SKM-1 treated with dmso at 0.1 percent for 144 hours (cell line): ENCODE measurements around the gene RNASE11.
"Not testable (repeated sequence)": the region's sequence is repeated elsewhere in the genome, so short reads cannot be mapped to it uniquely, and the experiment has no call there.

ENCODE experiments used
- DNase-seq: peaks from one replicate; lab custom pipeline; 2025; ENCODE audit not compliant: unreplicated experiment; lab: John Stamatoyannopoulos, UW

Gene RNASE11

DNA sequence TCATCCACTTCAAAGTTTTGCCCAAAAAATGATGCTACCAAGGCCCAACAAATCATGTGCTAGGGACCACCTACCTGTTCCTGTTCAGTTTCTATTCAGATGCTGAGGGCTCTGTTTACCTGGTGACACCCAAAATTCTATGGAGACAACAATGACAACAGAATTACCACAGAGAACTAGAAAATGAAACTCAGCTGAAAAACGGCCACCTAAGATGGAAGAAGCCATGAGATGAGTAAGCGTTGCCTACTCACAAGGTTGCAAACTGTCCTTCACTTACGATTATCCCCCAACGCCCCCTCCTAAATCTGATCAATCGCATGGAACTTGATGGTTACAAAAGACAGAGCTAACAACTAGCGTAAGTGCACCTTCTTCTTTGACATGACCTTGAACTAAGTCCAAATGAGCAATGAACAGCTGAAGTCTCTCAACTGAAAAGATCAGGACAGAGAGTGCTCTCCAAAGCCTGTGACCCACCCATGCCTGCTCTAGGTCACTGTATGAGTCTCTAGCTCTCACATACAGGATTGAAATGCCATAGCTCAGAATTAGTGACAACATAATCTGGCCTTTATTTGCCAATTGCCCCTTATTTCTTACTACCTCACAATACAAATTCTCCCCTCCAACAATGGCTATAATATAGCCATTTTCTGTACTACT lies at the start of gene RNASE11:
Gene RNASE11 (minus strand): TSS at position 513 of the 666 bp plus-strand sequence.
- DNase-seq = no peak

GRCh38 chr14:20632831-20633691 lies 45.3 kb upstream of the RNASE11 start:
- peak; percentile 56 for DNase-seq

- no peak for DNase-seq
Measured at GRCh38 chr14:20632448-20632830, 44.6 kb upstream of the RNASE11 start.

DNA sequence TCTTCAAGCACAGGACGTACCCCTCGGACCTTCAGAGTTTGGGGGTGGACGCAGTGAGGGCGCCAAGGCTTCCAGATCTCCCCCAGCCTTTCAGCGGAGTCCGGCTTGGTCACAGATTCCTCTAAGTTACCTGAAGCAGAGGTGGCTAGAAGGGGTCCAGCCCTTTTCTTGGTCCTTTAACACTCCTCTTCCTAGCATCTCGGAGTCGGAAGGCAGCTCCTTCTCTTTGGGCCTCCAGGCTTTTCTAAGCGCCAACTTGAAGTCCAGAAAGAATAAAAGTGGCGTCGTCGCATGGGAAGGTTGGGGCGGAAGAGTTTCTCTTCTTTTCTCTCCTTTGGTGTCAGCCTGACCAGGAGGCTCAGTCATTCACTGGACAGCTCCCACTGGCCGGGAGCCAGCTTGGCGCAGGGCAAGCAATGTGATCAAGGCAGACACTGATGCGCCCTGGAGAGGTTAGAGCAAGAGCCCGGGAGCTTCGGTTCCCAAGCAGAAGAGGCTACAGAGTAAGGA lies 44.1 kb upstream of the RNASE11 start:
- DNase-seq = no peak

- DNase-seq = peak; percentile 27
Measured at GRCh38 chr14:20631023-20631879, 43.5 kb upstream of the RNASE11 start.

DNA sequence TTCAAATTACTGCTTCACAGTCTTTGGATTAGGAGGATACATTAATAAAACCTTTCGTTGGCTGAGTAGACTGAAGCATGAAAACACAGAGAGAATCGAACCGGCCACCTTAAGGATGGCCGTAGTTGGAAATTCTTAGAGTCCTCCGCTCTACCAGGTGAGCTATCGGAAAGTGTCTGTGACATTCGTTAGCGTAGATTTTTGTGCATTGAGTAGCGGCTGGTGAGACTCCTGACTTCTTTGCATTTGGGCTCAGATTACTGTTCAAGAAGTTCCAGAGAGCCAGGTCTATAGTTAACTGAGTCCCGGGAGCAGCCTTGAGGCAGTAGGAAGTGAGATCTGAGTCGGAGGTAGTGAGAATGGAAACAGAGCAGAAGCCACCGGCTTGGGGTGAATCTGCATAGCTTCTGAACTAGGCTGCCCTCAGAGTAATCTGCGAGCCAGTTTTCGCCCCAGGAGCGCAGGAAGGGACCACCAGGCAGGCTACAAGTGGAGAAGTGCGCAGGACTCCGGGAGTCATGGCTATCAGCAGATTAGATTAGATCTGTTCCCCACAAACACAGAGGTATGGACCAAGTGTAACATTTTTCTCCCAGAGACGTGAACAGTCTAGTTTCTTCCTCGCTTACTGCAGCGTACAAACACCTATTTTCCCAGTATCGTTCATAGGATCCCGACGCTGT lies 42.7 kb upstream of the RNASE11 start:
- DNase-seq = no peak

- no peak for DNase-seq
Measured at GRCh38 chr14:20628063-20628854, 40.5 kb upstream of the RNASE11 start.

DNA sequence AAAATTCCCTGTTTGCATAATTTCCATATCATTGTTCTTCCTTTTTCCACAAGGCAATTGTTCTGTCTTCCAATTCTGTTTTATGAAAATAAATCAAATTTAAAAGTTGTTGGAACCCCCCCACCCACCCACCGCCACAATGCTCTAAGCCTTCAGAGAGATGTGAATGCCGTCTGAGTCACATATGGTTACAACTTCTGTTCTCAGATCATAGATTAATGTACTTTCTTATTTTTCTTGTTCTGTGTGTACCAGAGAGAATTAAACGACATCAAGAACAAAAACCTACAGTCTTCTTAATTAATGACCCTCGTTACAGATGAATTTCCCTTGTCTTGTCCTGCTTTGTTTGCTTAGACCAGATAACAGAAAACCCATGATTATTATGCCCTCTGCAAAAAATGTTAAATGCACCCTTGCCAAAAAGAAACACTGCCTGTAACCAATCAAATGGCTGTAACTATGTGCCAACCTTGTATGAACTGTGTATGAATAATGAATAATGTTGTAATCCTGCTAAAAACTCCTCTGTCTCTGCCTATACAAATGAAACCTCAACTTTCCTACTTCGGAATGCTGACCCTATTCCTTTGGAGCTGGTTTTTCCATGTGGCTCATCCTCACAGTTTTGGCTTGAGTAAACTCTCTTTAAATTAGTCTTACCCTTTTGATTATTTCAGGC lies 39.7 kb upstream of the RNASE11 start:
- DNase-seq = no peak

DNA sequence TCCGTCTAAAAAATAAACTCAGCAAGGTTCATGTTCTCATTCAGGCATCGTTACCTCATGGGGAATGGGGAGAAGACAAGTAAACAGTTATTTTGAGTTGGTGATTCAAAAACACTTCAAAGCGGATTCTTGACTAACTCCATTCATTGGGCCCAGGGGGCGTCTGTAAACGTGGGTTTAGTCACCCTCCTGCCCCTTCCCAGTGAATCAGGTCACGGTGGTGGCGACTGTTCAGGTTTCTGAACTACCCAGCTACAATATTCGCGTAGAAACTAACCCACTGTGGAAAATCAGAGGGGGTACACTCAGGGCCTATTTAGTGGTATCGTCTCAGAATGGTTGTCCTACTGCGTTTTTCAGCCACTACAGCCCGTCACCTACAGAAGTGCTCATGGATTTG lies 38.5 kb upstream of the RNASE11 start:
- DNase-seq = no peak

DNA sequence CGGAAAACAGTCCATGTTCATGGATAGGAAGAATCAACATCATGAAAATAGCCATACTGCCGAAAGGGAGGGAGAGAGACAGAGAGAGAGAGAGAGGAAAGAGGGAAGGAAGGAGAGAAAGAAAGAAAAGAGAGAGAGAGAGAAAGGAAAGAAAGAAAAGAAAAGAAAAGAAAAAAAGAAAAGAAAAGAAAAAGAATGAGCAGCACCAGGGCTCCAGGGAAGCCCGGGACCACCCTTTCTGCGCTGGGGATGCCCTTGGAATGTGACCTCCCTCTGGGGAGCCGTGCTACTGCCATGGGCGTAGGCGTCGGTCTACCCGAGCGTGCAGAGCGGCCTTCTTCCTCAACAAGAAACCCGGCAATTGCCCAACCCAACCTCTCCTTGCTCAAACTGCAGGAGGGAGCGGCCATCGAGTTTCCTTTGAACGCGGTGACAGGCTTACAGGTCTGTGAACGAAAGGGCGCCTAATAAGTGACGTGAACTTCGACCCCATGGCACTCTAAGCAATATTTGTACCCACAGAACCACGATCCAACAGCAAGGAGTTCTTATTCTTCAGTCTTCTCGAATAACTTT lies 36.8 kb upstream of the RNASE11 start:
- peak; percentile 23 for DNase-seq

DNA sequence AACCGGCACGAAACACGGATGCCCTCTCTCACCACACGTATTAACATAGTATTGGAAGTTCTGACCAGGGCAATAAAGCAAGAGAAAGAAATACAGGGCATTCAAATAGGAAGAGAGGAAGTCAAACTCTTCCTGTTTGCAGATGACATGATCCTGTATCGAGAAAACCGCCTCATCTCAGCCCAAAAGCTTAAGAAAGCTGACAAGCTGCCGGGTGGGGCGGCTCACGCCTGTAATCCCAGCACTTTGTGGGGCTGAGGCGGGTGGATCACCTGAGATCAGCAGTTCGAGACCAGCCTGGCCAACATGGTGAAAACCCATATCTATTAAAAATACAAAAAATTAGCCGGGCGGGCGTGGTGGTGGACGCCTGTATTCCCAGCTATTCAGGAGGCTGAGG lies 36.0 kb upstream of the RNASE11 start:
- DNase-seq = no peak

DNA sequence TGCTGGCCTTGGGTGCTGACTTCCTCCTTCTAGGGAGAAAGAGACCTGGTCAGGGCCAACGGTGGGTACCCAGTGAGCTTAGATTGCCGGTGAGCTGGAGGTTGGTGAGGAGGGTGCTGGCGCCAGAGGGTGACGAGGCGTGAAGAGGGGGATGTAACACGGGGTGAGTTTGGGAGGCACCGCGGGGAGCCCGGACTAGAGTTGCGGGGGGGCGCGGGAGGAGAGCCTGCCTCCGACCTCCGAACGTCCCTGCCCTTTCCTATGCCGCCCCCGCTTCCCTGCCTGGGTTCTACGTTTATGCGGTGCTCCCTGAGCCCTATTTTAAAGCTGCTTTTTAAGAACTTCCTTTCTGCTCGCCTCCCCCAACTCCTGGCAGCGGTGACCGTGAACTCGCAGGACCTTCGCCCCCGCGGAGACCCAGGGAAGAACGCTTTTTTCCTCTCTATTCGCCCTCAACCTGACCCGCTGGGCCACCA lies 35.1 kb upstream of the RNASE11 start:
- no peak for DNase-seq

- no peak for DNase-seq
Measured at GRCh38 chr14:20620798-20621478, 33.1 kb upstream of the RNASE11 start.

GRCh38 chr14:20619688-20620087 lies 31.9 kb upstream of the RNASE11 start:
- DNase-seq = not testable (repeated sequence)

DNA sequence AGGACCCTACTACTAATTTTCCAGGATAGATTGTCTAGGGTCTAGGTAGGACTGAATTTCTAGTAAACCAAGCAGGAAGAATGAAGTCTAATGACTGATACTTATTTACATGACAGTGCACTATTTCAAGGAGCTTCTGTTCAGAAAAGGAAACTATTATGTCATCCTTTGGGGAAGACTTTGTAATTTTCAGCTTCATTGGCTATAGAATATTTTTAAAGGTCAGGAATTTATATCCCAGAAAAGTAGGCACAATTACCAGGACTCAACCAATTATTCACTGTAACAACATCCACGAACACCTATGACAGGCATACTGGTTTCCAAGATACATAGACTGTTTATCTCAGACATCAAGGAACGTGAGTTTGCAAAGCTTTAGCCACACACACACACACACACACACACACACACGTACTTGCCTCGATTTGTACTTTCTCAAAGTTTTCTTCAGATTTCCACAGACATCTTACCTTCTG lies 30.5 kb upstream of the RNASE11 start:
- no peak for DNase-seq

- no peak for DNase-seq
Measured at GRCh38 chr14:20617138-20618003, 29.6 kb upstream of the RNASE11 start.

DNA sequence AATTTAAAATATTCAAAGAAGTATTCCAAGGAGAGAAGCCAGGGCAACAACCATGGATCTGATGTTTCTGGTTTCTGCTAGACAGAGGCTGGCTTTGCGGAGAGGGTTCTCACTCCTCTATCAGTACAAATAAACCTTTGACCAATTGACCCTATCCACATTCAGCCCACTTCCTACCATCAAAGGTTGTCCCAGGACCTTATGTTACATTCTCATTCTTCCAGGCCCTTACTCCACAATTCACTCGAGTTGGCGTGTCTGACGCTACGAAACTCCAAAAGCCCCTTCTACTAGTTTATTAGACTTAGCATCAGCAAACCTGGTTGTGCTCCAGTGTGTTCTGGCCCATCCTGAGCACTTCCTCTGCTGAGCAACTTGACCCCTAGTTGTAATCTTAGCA lies 28.2 kb upstream of the RNASE11 start:
- DNase-seq = no peak
